ENCODE data around the gene VPS52. TPM values are rescaled to one million over a fixed set of nuclear protein-coding genes. Genes with fewer than 3 reads are reported as not detected.
"Not testable (repeated sequence)": the region's sequence is repeated elsewhere in the genome, so short reads cannot be mapped to it uniquely, and the experiment has no call there.

Gene VPS52
- total and polyA plus RNA-seq, 2 experiments from 2014 or later: 37.1 to 64.8 TPM

- H3K9me3 ChIP-seq (ENCODE audit: low read depth): no peaks in the 10 kb centered on the region
- peak within 1 kb of the TSS; percentile 74 for H3K4me3 ChIP-seq
- H3K36me3 ChIP-seq: peaks cover 24% of the 10 kb centered on the region
- peak; percentile 89 to 90 for DNase-seq (ENCODE audit: low read depth in 1 of 2, low spot score in 1 of 2)
- TF ChIP-seq, protein P1, sequence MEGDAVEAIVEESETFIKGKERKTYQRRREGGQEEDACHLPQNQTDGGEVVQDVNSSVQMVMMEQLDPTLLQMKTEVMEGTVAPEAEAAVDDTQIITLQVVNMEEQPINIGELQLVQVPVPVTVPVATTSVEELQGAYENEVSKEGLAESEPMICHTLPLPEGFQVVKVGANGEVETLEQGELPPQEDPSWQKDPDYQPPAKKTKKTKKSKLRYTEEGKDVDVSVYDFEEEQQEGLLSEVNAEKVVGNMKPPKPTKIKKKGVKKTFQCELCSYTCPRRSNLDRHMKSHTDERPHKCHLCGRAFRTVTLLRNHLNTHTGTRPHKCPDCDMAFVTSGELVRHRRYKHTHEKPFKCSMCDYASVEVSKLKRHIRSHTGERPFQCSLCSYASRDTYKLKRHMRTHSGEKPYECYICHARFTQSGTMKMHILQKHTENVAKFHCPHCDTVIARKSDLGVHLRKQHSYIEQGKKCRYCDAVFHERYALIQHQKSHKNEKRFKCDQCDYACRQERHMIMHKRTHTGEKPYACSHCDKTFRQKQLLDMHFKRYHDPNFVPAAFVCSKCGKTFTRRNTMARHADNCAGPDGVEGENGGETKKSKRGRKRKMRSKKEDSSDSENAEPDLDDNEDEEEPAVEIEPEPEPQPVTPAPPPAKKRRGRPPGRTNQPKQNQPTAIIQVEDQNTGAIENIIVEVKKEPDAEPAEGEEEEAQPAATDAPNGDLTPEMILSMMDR (IDR thresholded peaks at IDR 0.05; ENCODE audit: low read depth, low read length): no peak
- H3K27ac ChIP-seq: peak within 1 kb of the TSS; percentile 22
- H3K27me3 ChIP-seq: no peaks in the 10 kb centered on the region
- peaks cover 4% of the 10 kb centered on the region for H3K4me1 ChIP-seq (ENCODE audit: low read depth)
Measured at GRCh38 chr6:33288921-33289783, 17.5 kb upstream of the VPS52 start, which contains the start of the genes PFDN6 and WDR46. PFDN6 (plus strand) TSS chr6:33289601; CDS start chr6:33289857, 256 bp downstream. WDR46 (minus strand) TSS chr6:33289239; CDS start chr6:33289170, 69 bp downstream.

- peak overlapping the region; percentile 74 for H3K4me3 ChIP-seq
Measured at GRCh38 chr6:33288141-33288920, 16.7 kb upstream of the VPS52 start.

DNA sequence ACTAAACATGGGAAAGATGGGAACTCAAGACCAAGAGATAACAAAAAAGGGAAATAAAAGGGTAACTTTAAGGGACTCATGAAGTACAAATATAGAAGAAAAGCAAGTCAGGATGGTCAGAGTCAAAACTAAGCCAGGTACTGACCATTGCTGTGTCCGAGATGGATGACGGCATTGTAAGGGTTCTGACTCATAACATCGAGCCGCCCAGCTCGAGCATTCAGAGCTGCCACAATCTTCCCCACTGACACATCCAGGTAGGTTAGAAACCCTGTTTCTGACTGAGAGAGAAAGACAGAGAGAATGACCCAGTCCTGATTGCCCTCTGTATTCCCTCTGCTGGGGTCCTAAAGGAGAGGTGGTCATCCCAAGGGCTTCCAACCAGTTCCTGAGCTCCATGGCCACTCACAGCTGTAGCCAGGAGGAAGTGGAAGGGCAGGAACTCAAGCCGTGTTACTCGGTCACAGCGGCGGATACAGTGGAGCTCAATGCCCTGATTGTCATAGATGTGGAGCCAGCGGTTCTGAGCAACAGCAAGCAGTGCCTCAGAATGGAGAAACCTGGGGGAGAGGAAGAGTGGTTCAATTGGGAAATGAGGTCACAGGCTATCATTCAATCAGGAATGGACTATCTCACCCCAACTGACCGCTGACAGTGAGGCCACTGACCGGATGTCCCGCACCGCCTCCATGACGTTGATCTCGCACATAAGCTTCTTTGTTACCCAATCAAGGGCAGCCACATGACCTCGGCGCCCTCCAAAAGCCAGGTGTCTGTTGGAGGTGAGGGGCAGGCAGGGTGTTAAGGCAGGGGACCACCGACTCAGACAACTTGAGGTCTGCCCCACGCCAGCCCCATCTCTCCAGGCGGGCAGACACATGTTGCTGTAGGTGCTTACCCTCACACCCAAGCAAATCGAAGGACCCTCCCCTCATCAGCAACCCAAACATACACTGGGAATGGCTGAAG is 15.6 kb upstream of the VPS52 start:
- no peaks in the 10 kb centered on the region for H3K9me3 ChIP-seq (ENCODE audit: low read depth)
- no peak overlapping the region for H3K4me3 ChIP-seq
- no peak overlapping the region for H3K27ac ChIP-seq
- peaks cover 24% of the 10 kb centered on the region for H3K36me3 ChIP-seq
- H3K27me3 ChIP-seq: no peaks in the 10 kb centered on the region
- DNase-seq (ENCODE audit: low read depth in 1 of 2, low spot score in 1 of 2): no peak
- peaks cover 4% of the 10 kb centered on the region for H3K4me1 ChIP-seq (ENCODE audit: low read depth)
- TF ChIP-seq, protein P1 (IDR thresholded peaks at IDR 0.05; ENCODE audit: low read depth, low read length): no peak

More at GRCh38 chr6:33288141-33288920, 16.7 kb upstream of the VPS52 start:
- peaks cover 24% of the 10 kb centered on the region for H3K36me3 ChIP-seq
- H3K27ac ChIP-seq: no peak overlapping the region
- H3K4me1 ChIP-seq (ENCODE audit: low read depth): peaks cover 4% of the 10 kb centered on the region
- no peak for DNase-seq (ENCODE audit: low read depth in 1 of 2, low spot score in 1 of 2)
- TF ChIP-seq, protein P1 (IDR thresholded peaks at IDR 0.05; ENCODE audit: low read depth, low read length): no peak
- no peaks in the 10 kb centered on the region for H3K27me3 ChIP-seq
- no peaks in the 10 kb centered on the region for H3K9me3 ChIP-seq (ENCODE audit: low read depth)

DNA sequence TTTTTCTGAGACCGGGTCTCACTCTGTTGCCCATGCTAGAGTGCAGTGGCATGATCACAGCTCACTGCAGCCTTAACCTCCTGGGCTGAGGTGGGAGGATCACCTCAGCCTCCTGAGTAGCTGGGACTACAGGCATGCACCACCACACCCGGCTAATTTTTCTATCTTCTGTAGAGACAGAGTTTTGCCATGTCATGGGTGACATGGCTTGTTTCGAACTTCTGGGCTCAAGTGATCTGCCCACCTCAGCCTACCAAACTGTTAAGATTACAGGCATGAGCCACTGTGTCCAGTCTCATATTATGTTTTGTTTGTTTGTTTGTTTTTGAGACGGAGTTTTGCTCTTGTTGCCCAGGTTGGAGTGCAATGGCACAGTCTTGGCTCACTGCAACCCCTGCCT is 13.5 kb upstream of the VPS52 start:
- DNase-seq (ENCODE audit: low read depth in 1 of 2, low spot score in 1 of 2); H3K27me3 ChIP-seq; H3K9me3 ChIP-seq (ENCODE audit: low read depth); H3K4me1 ChIP-seq (ENCODE audit: low read depth); H3K27ac ChIP-seq; H3K4me3 ChIP-seq: not testable (repeated sequence)
- H3K36me3 ChIP-seq: peaks cover 17% of the 10 kb centered on the region

DNA sequence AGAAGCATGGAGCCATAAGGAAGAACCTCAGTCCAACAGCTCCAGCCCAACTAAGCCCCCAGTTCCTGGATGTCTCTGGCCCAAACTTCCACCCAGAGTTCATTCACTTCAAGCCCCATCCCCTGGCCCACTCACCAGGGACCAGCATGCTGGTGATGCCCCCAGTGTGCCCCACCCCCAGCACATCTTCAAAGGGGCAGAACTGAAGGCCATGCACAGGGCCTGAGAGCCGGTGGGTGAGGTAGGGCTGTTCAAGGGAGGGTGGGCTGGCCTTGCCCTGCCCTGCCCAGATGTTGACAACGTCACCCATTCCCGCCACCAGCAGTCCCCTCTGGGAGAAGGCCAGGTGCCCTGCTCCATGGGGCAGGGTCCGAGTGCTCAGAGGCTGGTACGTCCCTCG is 8.9 kb upstream of the VPS52 start:
- H3K36me3 ChIP-seq: peaks cover 16% of the 10 kb centered on the region
- H3K4me1 ChIP-seq (ENCODE audit: low read depth): no peaks in the 10 kb centered on the region
- TF ChIP-seq, protein P1 (IDR thresholded peaks at IDR 0.05; ENCODE audit: low read depth, low read length): no peak
- H3K27ac ChIP-seq: peak overlapping the region; percentile 50
- H3K9me3 ChIP-seq (ENCODE audit: low read depth): no peaks in the 10 kb centered on the region
- H3K4me3 ChIP-seq: no peak overlapping the region
- H3K27me3 ChIP-seq: no peaks in the 10 kb centered on the region
- no peak for DNase-seq (ENCODE audit: low read depth in 1 of 2, low spot score in 1 of 2)
